ENCODE data around the gene SPINK5. TPM values are rescaled to one million over a fixed set of nuclear protein-coding genes. Genes with fewer than 3 reads are reported as not detected.

SPINK5 gene
- total and polyA plus RNA-seq, 11 donors = 0.16 to 2.3 (median 0.54) TPM; not detected in 2

- H3K9me3 ChIP-seq = no peaks in the 10 kb centered on the region
- DNase-seq (no peak), ATAC-seq (no peak)
- TF ChIP-seq POLR2A (IDR thresholded peaks at IDR 0.05) = no peak
- TF ChIP-seq CTCF (IDR thresholded peaks at IDR 0.05) = no peak
- WGBS, 4 donors = 79 to 84% (median 82%) methylated on average over 2 of the region's 2 CpGs
- intact Hi-C loops (cut with DNase I) = loop anchor here in 6 of 10 donors (10.0 kb wide), 4 partner anchors 202 to 942 kb away; no protein-coding TSS in a partner anchor
- no peak overlapping the region for H3K27ac ChIP-seq
- no peaks in the 10 kb centered on the region for H3K27me3 ChIP-seq
- no peaks in the 10 kb centered on the region for H3K4me1 ChIP-seq
- no peak overlapping the region for H3K4me3 ChIP-seq
- no peaks in the 10 kb centered on the region for H3K36me3 ChIP-seq
Observed at GRCh38 chr5:148172377-148172776, 108.6 kb downstream of the SPINK5 start.

- Histone ChIP-seq H3K9me3 (no peaks in the 10 kb centered on the region), H3K4me3 (no peak overlapping the region), H3K27ac (no peak overlapping the region), H3K4me1 (peaks cover 0 to 5% (median 0%) of the 10 kb centered on the region in 12 donors), H3K27me3 (no peaks in the 10 kb centered on the region), H3K36me3 (no peaks in the 10 kb centered on the region)
- ATAC-seq (no peak), DNase-seq (no peak)
- TF ChIP-seq CTCF (IDR thresholded peaks at IDR 0.05) (no peak), POLR2A (IDR thresholded peaks at IDR 0.05) (no peak)
- WGBS, 4 donors = 33 to 45% (median 40%) methylated on average over 2 of the region's 2 CpGs
- intact Hi-C loops (cut with DNase I) = loop anchor here in 8 of 10 donors (5.0 to 10.0 kb wide), 9 partner anchors 196 to 938 kb away; no protein-coding TSS in a partner anchor
Observed at GRCh38 chr5:148176480-148176879, 112.7 kb downstream of the SPINK5 start.

GRCh38 chr5:148177207-148177606 lies 113.4 kb downstream of the SPINK5 start:
- H3K9me3 ChIP-seq = no peaks in the 10 kb centered on the region
- H3K4me1 ChIP-seq = peaks cover 0 to 5% (median 0%) of the 10 kb centered on the region in 12 donors
- no peak overlapping the region for H3K4me3 ChIP-seq
- DNase-seq (no peak), ATAC-seq (no peak)
- no peak for TF ChIP-seq CTCF (IDR thresholded peaks at IDR 0.05)
- no peak for TF ChIP-seq POLR2A (IDR thresholded peaks at IDR 0.05)
- no peaks in the 10 kb centered on the region for H3K36me3 ChIP-seq
- H3K27me3 ChIP-seq = no peaks in the 10 kb centered on the region
- no peak overlapping the region for H3K27ac ChIP-seq
- WGBS, 4 donors = 66 to 83% (median 77%) methylated on average over 1 of the region's 1 CpG
- intact Hi-C loops (cut with DNase I) = loop anchor here in 8 of 10 donors (5.0 to 10.0 kb wide), 9 partner anchors 195 to 938 kb away; no protein-coding TSS in a partner anchor

- intact Hi-C loops (cut with DNase I) = loop anchor here in 9 of 10 donors (1.0 to 10.0 kb wide), 12 partner anchors 193 to 935 kb away; no protein-coding TSS in a partner anchor
- no peak overlapping the region for H3K4me3 ChIP-seq
- no peak overlapping the region for H3K27ac ChIP-seq
- 33 to 43% (median 35%) methylated on average over 3 of the region's 3 CpGs for WGBS, 4 donors
- no peaks in the 10 kb centered on the region for H3K27me3 ChIP-seq
- ATAC-seq (peak in 3 of 4 donors; percentile 49 to 75 (median 70)), DNase-seq (peak in 1 of 5 donors; percentile 6)
- peaks cover 0 to 5% (median 0%) of the 10 kb centered on the region in 12 donors for H3K4me1 ChIP-seq
- no peaks in the 10 kb centered on the region for H3K9me3 ChIP-seq
- no peaks in the 10 kb centered on the region for H3K36me3 ChIP-seq
- TF ChIP-seq POLR2A (IDR thresholded peaks at IDR 0.05) = no peak
- peak; percentile 51 to 88 (median 74) for TF ChIP-seq CTCF (IDR thresholded peaks at IDR 0.05)
Observed at GRCh38 chr5:148179234-148179824, 115.5 kb downstream of the SPINK5 start.
